ENCODE measurements around the gene PEPD. TPM values are rescaled to one million over a fixed set of nuclear protein-coding genes. Genes with fewer than 3 reads are reported as not detected.

Gene PEPD
- total and polyA plus RNA-seq, 9 donors, result 20.3 to 55.4 (median 45.1) TPM

- H3K36me3 ChIP-seq (ENCODE audit: control insufficient read depth, insufficient read depth, low read length), result no peaks in the 10 kb centered on the region
- no peak for DNase-seq
- no peaks in the 10 kb centered on the region for H3K9me3 ChIP-seq (replicated peaks; ENCODE audit: control insufficient read depth, low read depth, low read length)
- H3K4me3 ChIP-seq (ENCODE audit: low read length), result no peak overlapping the region
- no peak overlapping the region for H3K27ac ChIP-seq (ENCODE audit: low read length)
- H3K4me1 ChIP-seq (ENCODE audit: control insufficient read depth, insufficient read depth, low read length), result peaks cover 11% of the 10 kb centered on the region
- WGBS (ENCODE audit: insufficient coverage), result 92% methylated on average over 8 of the region's 9 CpGs
- H3K27me3 ChIP-seq (ENCODE audit: control insufficient read depth, insufficient read depth, low read length), result no peaks in the 10 kb centered on the region
These were observed 78.9 kb downstream of the PEPD start for GRCh38 chr19:33442706-33443105.

GRCh38 chr19:33441828-33442227 is 79.8 kb downstream of the PEPD start:
- no peak overlapping the region for H3K27ac ChIP-seq (ENCODE audit: low read length)
- H3K4me3 ChIP-seq (ENCODE audit: low read length), result no peak overlapping the region
- peaks cover 7% of the 10 kb centered on the region for H3K4me1 ChIP-seq (ENCODE audit: control insufficient read depth, insufficient read depth, low read length)
- H3K9me3 ChIP-seq (replicated peaks; ENCODE audit: control insufficient read depth, low read depth, low read length), result no peaks in the 10 kb centered on the region
- H3K36me3 ChIP-seq (ENCODE audit: control insufficient read depth, insufficient read depth, low read length), result no peaks in the 10 kb centered on the region
- no CpG with 5 or more reads among the region's 3 CpGs for WGBS (ENCODE audit: insufficient coverage)
- H3K27me3 ChIP-seq (ENCODE audit: control insufficient read depth, insufficient read depth, low read length), result no peaks in the 10 kb centered on the region
- no peak for DNase-seq

GRCh38 chr19:33441277-33441699 is 80.3 kb downstream of the PEPD start:
- no peak overlapping the region for H3K4me3 ChIP-seq (ENCODE audit: low read length)
- no peaks in the 10 kb centered on the region for H3K36me3 ChIP-seq (ENCODE audit: control insufficient read depth, insufficient read depth, low read length)
- DNase-seq, result no peak
- no peak overlapping the region for H3K27ac ChIP-seq (ENCODE audit: low read length)
- no peaks in the 10 kb centered on the region for H3K9me3 ChIP-seq (replicated peaks; ENCODE audit: control insufficient read depth, low read depth, low read length)
- WGBS (ENCODE audit: insufficient coverage), result 83% methylated on average over 10 of the region's 11 CpGs
- H3K4me1 ChIP-seq (ENCODE audit: control insufficient read depth, insufficient read depth, low read length), result peaks cover 7% of the 10 kb centered on the region
- no peaks in the 10 kb centered on the region for H3K27me3 ChIP-seq (ENCODE audit: control insufficient read depth, insufficient read depth, low read length)

GRCh38 chr19:33440682-33441081 is 80.9 kb downstream of the PEPD start:
- no peak for DNase-seq
- WGBS (ENCODE audit: insufficient coverage), result 84% methylated on average over 7 of the region's 7 CpGs
- Histone ChIP-seq H3K27ac (ENCODE audit: low read length) (no peak overlapping the region), H3K27me3 (ENCODE audit: control insufficient read depth, insufficient read depth, low read length) (no peaks in the 10 kb centered on the region), H3K4me1 (ENCODE audit: control insufficient read depth, insufficient read depth, low read length) (peaks cover 7% of the 10 kb centered on the region), H3K9me3 (replicated peaks; ENCODE audit: control insufficient read depth, low read depth, low read length) (no peaks in the 10 kb centered on the region), H3K36me3 (ENCODE audit: control insufficient read depth, insufficient read depth, low read length) (no peaks in the 10 kb centered on the region), H3K4me3 (ENCODE audit: low read length) (no peak overlapping the region)

- H3K4me1 ChIP-seq (ENCODE audit: control insufficient read depth, insufficient read depth, low read length), result peaks cover 9% of the 10 kb centered on the region
- 63% methylated on average over 6 of the region's 6 CpGs for WGBS (ENCODE audit: insufficient coverage)
- no peaks in the 10 kb centered on the region for H3K27me3 ChIP-seq (ENCODE audit: control insufficient read depth, insufficient read depth, low read length)
- H3K4me3 ChIP-seq (ENCODE audit: low read length), result no peak overlapping the region
- no peaks in the 10 kb centered on the region for H3K36me3 ChIP-seq (ENCODE audit: control insufficient read depth, insufficient read depth, low read length)
- no peak overlapping the region for H3K27ac ChIP-seq (ENCODE audit: low read length)
- no peaks in the 10 kb centered on the region for H3K9me3 ChIP-seq (replicated peaks; ENCODE audit: control insufficient read depth, low read depth, low read length)
- no peak for DNase-seq
These were observed 81.3 kb downstream of the PEPD start for GRCh38 chr19:33440241-33440640.

- Histone ChIP-seq H3K4me1 (ENCODE audit: control insufficient read depth, insufficient read depth, low read length) (peaks cover 16% of the 10 kb centered on the region), H3K27me3 (ENCODE audit: control insufficient read depth, insufficient read depth, low read length) (no peaks in the 10 kb centered on the region), H3K9me3 (replicated peaks; ENCODE audit: control insufficient read depth, low read depth, low read length) (no peaks in the 10 kb centered on the region), H3K36me3 (ENCODE audit: control insufficient read depth, insufficient read depth, low read length) (no peaks in the 10 kb centered on the region), H3K4me3 (ENCODE audit: low read length) (no peak overlapping the region), H3K27ac (ENCODE audit: low read length) (no peak overlapping the region)
- no peak for DNase-seq
- 79% methylated on average over 11 of the region's 16 CpGs for WGBS (ENCODE audit: insufficient coverage)
These were observed 82.4 kb downstream of the PEPD start for GRCh38 chr19:33438987-33439781.

GRCh38 chr19:33437821-33438671 is 83.5 kb downstream of the PEPD start:
- 55% methylated on average over 5 of the region's 11 CpGs for WGBS (ENCODE audit: insufficient coverage)
- Histone ChIP-seq H3K4me3 (ENCODE audit: low read length) (no peak overlapping the region), H3K27me3 (ENCODE audit: control insufficient read depth, insufficient read depth, low read length) (no peaks in the 10 kb centered on the region), H3K27ac (ENCODE audit: low read length) (no peak overlapping the region), H3K9me3 (replicated peaks; ENCODE audit: control insufficient read depth, low read depth, low read length) (no peaks in the 10 kb centered on the region), H3K4me1 (ENCODE audit: control insufficient read depth, insufficient read depth, low read length) (peaks cover 16% of the 10 kb centered on the region), H3K36me3 (ENCODE audit: control insufficient read depth, insufficient read depth, low read length) (no peaks in the 10 kb centered on the region)
- DNase-seq, result no peak

- Histone ChIP-seq H3K4me1 (ENCODE audit: control insufficient read depth, insufficient read depth, low read length) (peaks cover 21% of the 10 kb centered on the region), H3K4me3 (ENCODE audit: low read length) (no peak overlapping the region), H3K9me3 (replicated peaks; ENCODE audit: control insufficient read depth, low read depth, low read length) (no peaks in the 10 kb centered on the region), H3K27me3 (ENCODE audit: control insufficient read depth, insufficient read depth, low read length) (no peaks in the 10 kb centered on the region), H3K27ac (ENCODE audit: low read length) (no peak overlapping the region), H3K36me3 (ENCODE audit: control insufficient read depth, insufficient read depth, low read length) (no peaks in the 10 kb centered on the region)
- DNase-seq, result no peak
- WGBS (ENCODE audit: insufficient coverage), result 52% methylated on average over 7 of the region's 11 CpGs
These were observed 84.2 kb downstream of the PEPD start for GRCh38 chr19:33437393-33437820.

GRCh38 chr19:33436360-33437345 is 84.9 kb downstream of the PEPD start:
- 77% methylated on average over 18 of the region's 22 CpGs for WGBS (ENCODE audit: insufficient coverage)
- no peak for DNase-seq

More at GRCh38 chr19:33436360-33437345, 84.9 kb downstream of the PEPD start:
- Histone ChIP-seq H3K36me3 (ENCODE audit: control insufficient read depth, insufficient read depth, low read length) (no peaks in the 10 kb centered on the region), H3K4me3 (ENCODE audit: low read length) (no peak overlapping the region), H3K9me3 (replicated peaks; ENCODE audit: control insufficient read depth, low read depth, low read length) (no peaks in the 10 kb centered on the region), H3K4me1 (ENCODE audit: control insufficient read depth, insufficient read depth, low read length) (peaks cover 24% of the 10 kb centered on the region), H3K27me3 (ENCODE audit: control insufficient read depth, insufficient read depth, low read length) (no peaks in the 10 kb centered on the region), H3K27ac (ENCODE audit: low read length) (no peak overlapping the region)

Measured in muscle of leg (tissue), 11 donors.